ENCODE results near the gene LHFPL5.

Gene LHFPL5

DNA sequence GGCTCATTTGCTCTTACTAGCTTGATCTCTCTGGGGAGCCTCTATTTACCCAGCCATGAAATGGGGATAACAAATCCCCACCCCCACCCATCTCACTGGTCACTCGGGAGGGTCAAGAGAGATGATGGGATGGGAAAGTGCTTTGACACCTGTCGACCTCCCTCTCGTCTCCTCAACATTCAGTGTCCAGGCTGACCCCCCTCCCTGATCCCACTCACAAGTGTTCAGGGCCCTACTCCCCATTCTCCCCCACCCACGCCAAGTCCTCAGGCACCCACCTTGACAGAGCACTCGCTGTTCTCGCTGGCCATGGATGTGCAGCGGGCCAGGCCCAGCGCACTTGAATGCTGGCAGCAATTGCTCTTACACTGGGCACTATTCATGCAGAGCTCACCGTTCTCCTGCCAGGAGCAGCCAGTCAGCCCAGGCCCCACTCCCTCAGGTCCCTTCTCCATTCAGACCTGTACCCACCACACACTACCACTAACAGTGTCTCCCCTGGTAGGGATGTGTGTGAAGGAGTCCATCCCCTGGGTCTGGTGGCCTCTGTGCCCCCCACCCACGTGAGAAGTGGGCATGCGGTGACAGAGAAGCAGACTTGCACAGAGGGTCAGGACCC lies 9.6 kb upstream of the LHFPL5 start:
- Histone ChIP-seq H3K27ac (no peak overlapping the region), H3K4me2 (ENCODE audit: low read length) (no peak overlapping the region), H2AFZ (no peak overlapping the region), H3K9ac (no peak overlapping the region), H3K4me3 (ENCODE audit: low read depth, low read length) (no peak overlapping the region), H3K27me3 (ENCODE audit: control insufficient read depth, insufficient read depth, low read length) (no peaks in the 10 kb centered on the region), H3K9me3 (ENCODE audit: control insufficient read depth, low read length) (no peaks in the 10 kb centered on the region), H3K79me2 (no peaks in the 10 kb centered on the region), H3K36me3 (ENCODE audit: control insufficient read depth, insufficient read depth, low read length) (no peaks in the 10 kb centered on the region), H3K4me1 (no peaks in the 10 kb centered on the region)
- TF ChIP-seq CTCF (IDR thresholded peaks at IDR 0.05) = no peak

GRCh38 chr6:35796236-35796635 lies 8.9 kb upstream of the LHFPL5 start:
- no peak for TF ChIP-seq CTCF (IDR thresholded peaks at IDR 0.05)

GRCh38 chr6:35797837-35798526 lies 7.2 kb upstream of the LHFPL5 start:
- Histone ChIP-seq H3K79me2 (no peaks in the 10 kb centered on the region), H3K27ac (no peak overlapping the region)
- TF ChIP-seq CTCF (IDR thresholded peaks at IDR 0.05) = no peak

More at GRCh38 chr6:35796236-35796635, 8.9 kb upstream of the LHFPL5 start:
- Histone ChIP-seq H3K79me2 (no peaks in the 10 kb centered on the region), H3K27ac (no peak overlapping the region), H3K36me3 (ENCODE audit: control insufficient read depth, insufficient read depth, low read length) (no peaks in the 10 kb centered on the region), H2AFZ (no peak overlapping the region), H3K4me2 (ENCODE audit: low read length) (no peak overlapping the region), H3K4me1 (no peaks in the 10 kb centered on the region), H3K9ac (no peak overlapping the region), H3K27me3 (ENCODE audit: control insufficient read depth, insufficient read depth, low read length) (no peaks in the 10 kb centered on the region), H3K9me3 (ENCODE audit: control insufficient read depth, low read length) (no peaks in the 10 kb centered on the region), H3K4me3 (ENCODE audit: low read depth, low read length) (no peak overlapping the region)

DNA sequence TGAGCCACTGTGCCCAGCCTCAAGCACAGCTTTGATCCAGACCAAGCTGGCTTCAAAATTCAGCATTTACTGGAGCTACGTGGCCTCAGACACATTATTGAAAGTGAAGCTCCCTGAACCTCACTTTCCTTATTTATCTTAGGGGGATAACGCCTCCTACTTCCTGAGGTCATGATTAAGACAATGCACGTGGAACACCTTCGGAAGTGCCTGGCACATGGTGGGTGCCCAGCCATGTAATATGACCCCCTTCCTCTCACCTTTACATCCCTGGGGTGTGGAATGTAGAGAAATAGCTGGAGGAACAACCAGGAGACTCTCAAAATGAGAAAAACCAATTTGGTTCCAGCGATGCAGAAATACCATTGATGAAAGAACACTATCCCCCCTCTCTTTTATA lies 6.4 kb upstream of the LHFPL5 start:
- Histone ChIP-seq H3K4me2 (ENCODE audit: low read length) (no peak overlapping the region), H3K4me3 (ENCODE audit: low read depth, low read length) (no peak overlapping the region), H2AFZ (no peak overlapping the region), H3K27me3 (ENCODE audit: control insufficient read depth, insufficient read depth, low read length) (no peaks in the 10 kb centered on the region), H3K9ac (no peak overlapping the region), H3K4me1 (no peaks in the 10 kb centered on the region), H3K79me2 (no peaks in the 10 kb centered on the region), H3K27ac (no peak overlapping the region), H3K36me3 (ENCODE audit: control insufficient read depth, insufficient read depth, low read length) (no peaks in the 10 kb centered on the region), H3K9me3 (ENCODE audit: control insufficient read depth, low read length) (no peaks in the 10 kb centered on the region)
- TF ChIP-seq CTCF (IDR thresholded peaks at IDR 0.05) = no peak

More at GRCh38 chr6:35797837-35798526, 7.2 kb upstream of the LHFPL5 start:
- Histone ChIP-seq H3K36me3 (ENCODE audit: control insufficient read depth, insufficient read depth, low read length) (no peaks in the 10 kb centered on the region), H3K4me3 (ENCODE audit: low read depth, low read length) (no peak overlapping the region), H3K27me3 (ENCODE audit: control insufficient read depth, insufficient read depth, low read length) (no peaks in the 10 kb centered on the region), H3K4me2 (ENCODE audit: low read length) (no peak overlapping the region), H3K9ac (no peak overlapping the region), H3K9me3 (ENCODE audit: control insufficient read depth, low read length) (no peaks in the 10 kb centered on the region), H2AFZ (no peak overlapping the region), H3K4me1 (no peaks in the 10 kb centered on the region)

GRCh38 chr6:35801148-35801547 lies 4.0 kb upstream of the LHFPL5 start:
- Histone ChIP-seq H3K79me2 (no peaks in the 10 kb centered on the region), H3K27me3 (ENCODE audit: control insufficient read depth, insufficient read depth, low read length) (no peaks in the 10 kb centered on the region), H3K9me3 (ENCODE audit: control insufficient read depth, low read length) (no peaks in the 10 kb centered on the region), H3K4me1 (no peaks in the 10 kb centered on the region), H3K4me2 (ENCODE audit: low read length) (no peak overlapping the region), H3K27ac (no peak overlapping the region), H3K4me3 (ENCODE audit: low read depth, low read length) (no peak overlapping the region), H2AFZ (no peak overlapping the region), H3K36me3 (ENCODE audit: control insufficient read depth, insufficient read depth, low read length) (no peaks in the 10 kb centered on the region), H3K9ac (no peak overlapping the region)
- no peak for TF ChIP-seq CTCF (IDR thresholded peaks at IDR 0.05)
